ENCODE data around the gene SNAP47.

Gene SNAP47

GRCh38 chr1:227798078-227798802 lies 63.0 kb downstream of the SNAP47 start:
- no peak for DNase-seq (ENCODE audit: low read depth)

DNA sequence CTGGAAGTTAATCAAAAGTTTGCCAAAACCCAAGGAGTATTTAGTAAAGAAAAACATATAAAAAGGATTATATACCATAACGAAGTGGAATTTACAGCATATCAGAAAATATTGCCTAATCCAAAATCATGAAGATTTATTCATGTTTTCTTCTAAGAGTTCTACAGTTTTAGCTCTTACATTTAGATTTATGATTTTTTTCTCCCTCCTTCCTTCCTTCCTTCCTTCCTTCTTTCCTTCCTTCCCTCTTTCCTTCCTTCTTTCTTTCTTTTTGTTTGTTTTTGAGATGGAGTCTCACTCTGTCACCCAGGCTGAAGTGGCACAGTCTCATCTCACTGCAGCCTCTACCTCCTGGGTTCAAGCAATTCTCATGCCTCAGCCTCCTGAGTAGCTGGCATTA lies 64.5 kb downstream of the SNAP47 start:
- no peak for DNase-seq (ENCODE audit: low read depth)

GRCh38 chr1:227803933-227804332 lies 68.7 kb downstream of the SNAP47 start:
- no peak for DNase-seq (ENCODE audit: low read depth)

DNA sequence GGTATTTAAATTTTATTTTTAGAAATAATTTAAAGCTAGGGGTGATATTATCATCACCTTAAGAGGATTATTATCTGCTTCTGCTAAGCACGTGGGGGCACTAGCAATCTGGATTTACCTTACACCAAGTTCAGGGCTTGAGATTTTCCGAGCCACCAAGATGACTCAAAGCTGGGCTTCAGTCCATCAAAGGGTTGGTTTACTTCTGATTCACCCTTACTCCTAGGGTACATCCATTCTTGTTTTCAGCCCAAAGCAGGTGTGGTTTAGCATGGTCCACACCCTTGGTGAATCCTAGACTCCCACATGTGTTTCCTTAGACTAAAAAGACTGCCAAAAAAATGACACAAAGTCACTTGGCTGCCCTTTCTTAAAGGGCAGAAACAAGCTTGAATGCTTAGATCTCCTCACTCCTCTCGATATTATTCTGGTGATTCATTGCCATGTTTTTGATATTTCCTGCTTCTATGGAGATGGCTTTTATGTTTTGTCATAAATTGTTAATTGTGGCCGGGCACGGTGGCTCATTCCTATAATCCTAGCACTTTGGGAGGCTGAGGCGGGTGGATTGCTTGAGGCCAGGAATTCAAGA lies 70.5 kb downstream of the SNAP47 start:
- peak; percentile 61 for DNase-seq (ENCODE audit: low read depth)

DNA sequence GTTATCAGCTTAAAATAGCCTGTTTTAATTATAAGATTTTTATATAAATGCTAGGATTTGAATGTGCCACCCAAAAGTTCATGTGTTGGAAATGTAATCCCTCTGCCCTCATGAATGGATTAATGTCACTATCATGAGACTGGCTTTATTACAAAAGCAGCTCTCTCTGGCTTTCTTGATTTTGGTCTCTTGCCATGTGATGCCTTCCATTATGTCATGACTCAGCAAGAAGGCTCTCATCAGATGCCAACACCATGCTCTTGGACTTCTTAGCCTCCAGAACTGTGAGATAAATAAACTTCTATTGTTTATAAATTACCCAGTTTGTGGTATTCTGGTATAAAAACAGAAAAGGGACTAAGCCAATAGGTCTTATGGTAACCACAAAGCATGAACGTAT lies 73.3 kb downstream of the SNAP47 start:
- no peak for DNase-seq (ENCODE audit: low read depth)

DNA sequence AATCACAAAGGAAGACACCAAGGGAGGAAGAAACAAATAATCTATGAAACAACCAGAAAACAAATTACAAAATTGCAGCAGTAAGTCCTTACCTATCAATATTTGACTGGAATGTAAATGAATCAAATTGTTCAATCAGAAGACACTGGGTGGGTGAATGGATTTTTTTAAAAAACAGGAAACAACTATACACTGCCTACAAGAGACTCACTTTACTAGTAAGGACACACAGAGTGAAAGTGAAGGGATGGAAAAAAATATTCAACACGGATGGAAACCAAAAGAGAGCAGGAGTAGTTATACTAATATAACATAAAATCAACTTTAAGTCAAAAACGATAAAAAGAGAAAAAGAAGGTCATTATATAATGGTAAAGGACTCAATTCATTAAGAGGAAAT lies 73.8 kb downstream of the SNAP47 start:
- DNase-seq (ENCODE audit: low read depth), result no peak

- DNase-seq (ENCODE audit: low read depth), result no peak
These were observed 78.7 kb downstream of the SNAP47 start for GRCh38 chr1:227813962-227814361.

- no peak for DNase-seq (ENCODE audit: low read depth)
These were observed 80.5 kb downstream of the SNAP47 start, which contains the start of gene PRSS38 for GRCh38 chr1:227815468-227816409. PRSS38 (plus strand) TSS chr1:227815675; CDS start chr1:227815717, 42 bp downstream.

DNA sequence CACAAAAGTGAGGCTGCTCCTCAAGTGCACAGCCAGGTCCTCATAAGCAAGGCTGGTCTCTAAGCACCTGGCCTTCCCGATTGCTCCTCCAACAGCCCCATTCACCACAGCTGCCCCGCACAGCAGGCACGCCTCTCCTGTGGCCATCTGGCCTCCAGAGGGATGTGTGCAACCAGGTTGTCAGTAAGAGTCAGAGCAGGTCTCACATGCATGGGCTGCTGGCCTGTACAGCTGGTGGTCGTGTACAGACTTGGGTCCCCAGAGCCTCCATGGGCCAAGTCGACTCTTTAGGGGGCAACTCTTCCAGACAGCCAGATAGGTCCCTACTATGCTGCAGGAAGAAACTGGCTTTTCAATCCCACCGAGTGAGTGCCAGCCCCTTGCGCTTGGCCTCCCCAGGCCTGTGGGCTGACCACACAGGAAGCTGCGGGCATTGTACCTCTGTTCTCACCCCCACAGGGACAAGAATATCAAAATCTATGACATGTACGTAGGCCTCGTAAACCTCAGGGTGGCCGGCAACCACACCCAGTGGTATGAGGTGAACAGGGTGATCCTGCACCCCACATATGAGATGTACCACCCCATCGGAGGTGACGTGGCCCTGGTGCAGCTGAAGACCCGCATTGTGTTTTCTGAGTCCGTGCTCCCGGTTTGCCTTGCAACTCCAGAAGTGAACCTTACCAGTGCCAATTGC lies 81.7 kb downstream of the SNAP47 start:
- no peak for DNase-seq (ENCODE audit: low read depth)

DNA sequence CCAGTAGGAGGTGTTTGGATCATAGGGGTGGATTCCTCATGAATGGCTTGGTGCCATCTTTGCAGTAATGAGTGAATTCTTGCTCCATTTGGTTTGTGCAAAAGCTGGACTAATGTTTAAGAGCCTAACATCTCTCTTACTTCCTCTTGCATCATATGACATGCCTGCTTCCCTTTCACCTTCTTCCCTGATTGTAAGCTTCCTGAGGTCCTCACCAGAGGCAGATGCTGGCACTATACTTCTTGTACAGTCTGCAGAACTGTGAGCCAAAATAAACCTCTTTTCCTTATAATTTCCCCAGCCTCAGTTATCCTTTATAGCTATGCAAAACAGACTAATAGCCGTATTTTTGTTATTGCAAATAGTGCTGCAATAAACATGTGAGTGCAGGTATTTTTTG lies 88.3 kb downstream of the SNAP47 start:
- DNase-seq (ENCODE audit: low read depth), result no peak

- no peak for DNase-seq (ENCODE audit: low read depth)
These were observed 89.0 kb downstream of the SNAP47 start for GRCh38 chr1:227824204-227824603.

DNA sequence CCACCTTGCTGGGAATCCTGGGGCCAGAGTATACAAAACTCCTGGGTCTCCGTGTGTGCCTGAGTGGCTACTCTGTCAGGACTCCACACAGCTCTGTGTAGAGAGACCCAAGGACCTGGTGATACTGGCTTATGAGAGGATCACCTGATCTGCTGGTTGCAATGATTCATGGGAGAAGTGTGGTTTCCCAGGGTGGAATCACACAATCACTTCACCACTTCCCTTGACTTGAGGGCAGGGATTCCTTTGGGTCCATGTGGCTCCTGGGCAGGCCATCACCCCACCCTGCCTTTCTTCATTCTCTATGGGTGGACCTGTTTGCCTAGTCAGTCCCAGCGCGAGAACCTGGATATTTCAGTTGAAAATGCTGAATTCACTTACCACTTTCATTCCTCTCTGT lies 93.6 kb downstream of the SNAP47 start:
- DNase-seq (ENCODE audit: low read depth), result no peak

Measured in non-pigmented ciliary epithelial cell (primary cell).